Left kidney (tissue), 2 donors: ENCODE results near the gene COQ8B. TPM values are rescaled to one million over a fixed set of nuclear protein-coding genes. Genes with fewer than 3 reads are reported as not detected.
"Not testable (repeated sequence)": the region's sequence is repeated elsewhere in the genome, so short reads cannot be mapped to it uniquely, and the experiment has no call there.

Experiments
- DNase-seq: peaks from one replicate; pipeline ENCODE4 v3.0.0-alpha.2; 2013
- polyA plus RNA-seq: library from polyadenylated mRNA; unstranded; fragments of 120-200 nt; gene quantifications from one replicate; pipeline ENCODE4 v1.2.1, GENCODE V29; 2013; ENCODE audit not compliant: insufficient read length

COQ8B gene
- polyA plus RNA-seq, 1 donor: 30.3 TPM

DNA sequence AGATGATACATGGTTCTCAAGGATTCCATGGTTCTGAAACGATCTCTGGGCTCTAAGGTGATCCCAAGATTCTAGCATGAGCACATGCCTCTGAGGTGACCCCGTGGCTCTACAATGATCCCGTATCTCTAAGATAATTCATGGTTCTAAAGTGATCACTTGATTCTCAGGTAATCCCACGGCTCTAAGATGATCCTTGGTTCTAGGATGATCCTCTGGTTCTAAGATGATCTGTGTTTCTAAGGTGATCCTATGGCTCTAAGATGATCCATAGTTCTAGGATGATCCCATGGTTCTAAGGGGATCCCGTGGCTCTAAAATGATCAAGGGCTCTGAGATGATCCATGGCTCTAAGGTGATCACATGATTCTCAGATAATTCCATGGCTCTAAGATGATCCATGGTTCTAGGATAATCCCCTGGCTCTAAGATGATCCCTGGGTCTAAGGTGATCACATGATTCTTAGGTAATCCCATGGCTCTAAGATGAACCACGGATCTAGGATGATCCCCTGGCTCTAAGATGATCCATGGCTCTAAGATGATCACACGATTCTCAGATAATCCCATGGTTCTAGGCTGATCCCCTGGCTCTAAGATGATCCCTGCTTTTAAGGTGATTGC lies 47.6 kb downstream of the COQ8B start:
- no peak for DNase-seq

DNA sequence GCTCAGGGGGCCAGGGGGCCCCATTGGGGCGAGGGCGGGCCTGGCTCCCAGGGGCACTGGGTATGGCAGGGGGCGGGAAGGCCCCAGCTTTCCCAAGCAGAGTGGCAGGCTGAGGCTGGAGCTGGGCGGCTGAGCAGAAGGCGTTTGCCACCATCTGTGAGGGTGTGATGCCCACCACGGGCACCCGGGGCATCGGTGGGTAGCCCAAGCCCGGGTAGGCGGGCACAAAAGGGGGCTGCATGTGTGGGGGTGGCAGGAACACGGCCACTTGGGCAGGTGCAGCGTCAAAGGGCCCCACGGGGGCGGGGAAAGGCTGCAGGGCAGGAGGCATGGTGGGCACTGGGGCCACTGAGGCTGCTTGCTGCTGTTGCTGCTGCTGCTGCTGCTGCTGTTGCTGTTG lies 49.1 kb downstream of the COQ8B start:
- DNase-seq: no peak

- no peak for DNase-seq
Observed at GRCh38 chr19:40666803-40667438, 49.8 kb downstream of the COQ8B start.

GRCh38 chr19:40663695-40664692 lies 52.7 kb downstream of the COQ8B start:
- no peak for DNase-seq

- DNase-seq: peak; percentile 90
Observed at GRCh38 chr19:40662925-40663694, 53.6 kb downstream of the COQ8B start.

- DNase-seq: no peak
Observed at GRCh38 chr19:40661616-40662015, 55.1 kb downstream of the COQ8B start.

DNA sequence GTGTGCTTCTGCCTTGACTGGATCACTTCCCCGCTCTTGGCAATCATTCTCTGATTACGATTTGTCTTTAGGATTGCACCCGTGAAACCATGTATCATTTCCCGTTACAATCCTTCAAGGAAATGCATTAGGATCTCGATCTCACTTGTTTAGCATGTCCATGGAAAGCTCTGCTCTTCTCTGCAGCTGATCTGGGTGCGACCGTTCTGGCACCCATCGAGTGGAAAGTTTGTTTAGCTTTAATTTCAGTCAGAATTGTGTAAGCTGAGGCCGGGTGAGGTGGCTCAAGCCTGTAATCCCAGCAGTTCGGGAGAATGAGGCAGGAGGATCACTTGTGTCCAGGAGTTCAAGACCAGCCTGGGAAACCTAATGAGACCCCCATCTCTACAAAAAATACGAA lies 57.1 kb downstream of the COQ8B start:
- DNase-seq: no peak

DNA sequence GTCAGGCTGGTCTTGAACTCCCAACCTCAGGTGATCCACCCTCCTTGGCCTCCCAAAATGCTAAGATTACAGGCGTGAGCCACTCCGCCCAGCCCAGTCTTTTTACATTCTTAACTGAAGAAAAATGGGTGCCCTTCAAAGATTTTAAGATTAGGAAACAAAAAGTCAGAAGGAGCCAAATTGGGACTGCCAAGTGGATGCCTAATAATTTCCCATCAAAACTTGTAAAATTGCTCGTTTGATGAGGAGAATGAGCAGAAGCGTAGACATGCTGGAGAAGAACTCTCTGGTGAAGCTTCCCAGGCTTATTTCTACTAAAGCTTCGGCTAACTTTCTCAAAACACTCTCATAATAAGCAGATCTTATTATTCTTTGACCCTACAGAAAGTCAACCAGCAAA lies 57.6 kb downstream of the COQ8B start:
- DNase-seq: no peak

DNA sequence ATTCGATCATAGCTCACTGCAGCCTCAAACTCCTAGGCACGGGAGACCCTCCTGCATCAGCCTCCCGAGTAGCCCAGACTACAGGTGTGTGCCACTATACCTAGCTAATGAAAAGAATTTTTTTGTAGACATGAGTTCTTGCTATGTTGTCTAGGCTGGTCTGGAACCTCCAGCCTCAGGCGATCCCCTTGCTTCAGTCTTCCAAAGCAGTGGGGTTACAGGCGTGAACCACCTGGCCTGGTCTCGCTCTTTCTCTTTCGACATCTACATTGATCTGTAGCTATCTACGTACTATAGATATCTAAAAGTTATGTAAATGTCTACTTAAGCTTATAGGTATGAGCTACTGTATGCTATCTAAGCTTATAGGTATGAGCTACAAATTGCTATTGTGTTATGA lies 58.7 kb downstream of the COQ8B start:
- DNase-seq: no peak

GRCh38 chr19:40655684-40656083 lies 61.0 kb downstream of the COQ8B start:
- not testable (repeated sequence) for DNase-seq

GRCh38 chr19:40652303-40652702 lies 64.4 kb downstream of the COQ8B start:
- DNase-seq: not testable (repeated sequence)

GRCh38 chr19:40650749-40651305 lies 65.9 kb downstream of the COQ8B start:
- DNase-seq: no peak

DNA sequence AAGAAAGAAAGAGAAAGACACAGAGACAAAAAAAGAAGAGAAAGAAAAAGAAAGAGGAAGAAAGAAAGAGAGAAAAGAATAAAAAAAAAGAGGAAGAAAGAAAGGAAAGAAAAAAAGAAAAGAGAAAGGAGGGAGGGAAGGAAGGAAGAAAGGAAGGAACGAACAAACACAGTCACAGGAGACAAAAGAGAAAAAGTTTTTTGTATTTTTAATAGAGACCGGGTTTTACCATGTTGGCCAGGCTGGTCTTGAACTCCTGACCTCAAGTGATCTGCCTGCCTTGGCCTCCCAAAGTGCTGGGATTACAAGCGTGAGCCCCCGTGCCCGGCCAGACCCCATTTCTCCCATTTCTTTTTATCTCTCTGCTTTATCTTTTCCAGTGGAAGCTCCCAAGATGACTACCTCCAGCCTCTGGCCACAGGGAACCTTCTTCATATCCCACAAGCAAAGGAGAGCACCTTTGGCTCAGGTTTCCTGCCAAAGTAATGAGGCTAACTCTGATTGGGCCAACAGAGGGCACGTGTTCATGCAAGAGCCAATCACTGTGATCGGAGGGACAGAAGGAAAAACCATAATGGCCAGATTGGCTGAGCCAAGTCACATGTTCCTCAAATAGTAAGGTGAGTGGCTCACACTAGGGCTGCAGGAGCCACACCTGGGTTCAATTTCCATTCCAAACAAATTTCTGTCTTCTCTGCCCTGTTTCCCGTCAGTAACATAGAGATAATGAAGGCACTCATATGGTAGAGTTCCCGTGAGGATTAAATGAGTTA lies 66.6 kb downstream of the COQ8B start:
- DNase-seq: not testable (repeated sequence)

DNA sequence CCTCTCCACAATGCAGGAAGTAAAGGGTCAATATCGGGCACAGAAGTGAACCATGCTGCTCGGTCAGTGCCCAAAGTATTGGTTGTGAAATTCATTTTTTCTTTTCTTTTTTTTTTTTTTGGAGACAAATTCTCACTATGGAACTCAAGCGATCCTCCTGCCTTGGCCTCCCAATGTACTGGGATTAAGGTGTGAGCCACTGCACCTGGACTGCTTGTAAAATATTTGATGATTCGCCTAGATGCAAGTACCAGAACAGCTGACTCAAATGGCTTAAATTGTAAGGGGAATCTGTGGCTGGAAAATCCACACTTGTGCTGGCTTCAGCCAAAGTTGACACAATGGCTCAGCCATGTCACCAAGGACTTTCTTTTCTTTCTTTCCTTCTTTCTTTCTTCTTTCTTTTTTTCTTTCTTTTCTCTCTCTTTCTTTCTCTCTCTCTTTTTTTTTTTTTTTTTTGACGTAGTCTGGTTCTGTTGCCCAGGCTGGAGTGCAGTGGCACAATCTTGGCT lies 69.9 kb downstream of the COQ8B start:
- no peak for DNase-seq

DNA sequence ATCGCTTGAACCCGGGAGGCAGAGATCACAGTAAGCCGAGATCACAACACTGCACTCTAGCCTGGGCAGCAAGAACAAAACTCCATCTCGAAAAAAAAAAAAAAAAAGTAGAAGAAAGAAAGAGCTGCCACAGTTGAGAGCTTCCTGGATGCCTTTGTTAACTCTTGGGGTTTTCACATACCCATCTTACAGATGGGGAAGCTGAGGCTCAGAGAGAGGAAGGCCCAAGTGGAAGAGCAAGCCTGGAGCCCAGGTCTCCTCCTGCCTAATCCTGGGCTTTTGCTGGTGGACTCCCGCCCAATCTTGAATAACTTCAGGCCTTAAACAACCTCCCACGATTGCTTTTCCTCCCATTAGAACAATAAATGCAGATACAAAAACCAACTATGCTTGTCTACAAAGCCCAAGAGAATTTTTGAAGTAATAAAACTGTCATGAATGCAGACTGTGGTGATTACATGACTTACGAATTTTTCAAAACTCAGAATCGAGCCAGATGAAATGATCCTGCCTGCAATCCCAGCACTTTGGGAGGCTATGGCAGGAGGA lies 73.9 kb downstream of the COQ8B start:
- DNase-seq: no peak

GRCh38 chr19:40642051-40642706 lies 74.5 kb downstream of the COQ8B start:
- no peak for DNase-seq
